ENCODE measurements around the gene BEND7. TPM values are rescaled to one million over a fixed set of nuclear protein-coding genes. Genes with fewer than 3 reads are reported as not detected.
A peak's percentile ranks its signal among the peaks of the same experiment; 100 is the strongest.

Gene BEND7
- total RNA-seq, 2 donors from 2014 or later, result 13.7 to 17.5 TPM

DNA sequence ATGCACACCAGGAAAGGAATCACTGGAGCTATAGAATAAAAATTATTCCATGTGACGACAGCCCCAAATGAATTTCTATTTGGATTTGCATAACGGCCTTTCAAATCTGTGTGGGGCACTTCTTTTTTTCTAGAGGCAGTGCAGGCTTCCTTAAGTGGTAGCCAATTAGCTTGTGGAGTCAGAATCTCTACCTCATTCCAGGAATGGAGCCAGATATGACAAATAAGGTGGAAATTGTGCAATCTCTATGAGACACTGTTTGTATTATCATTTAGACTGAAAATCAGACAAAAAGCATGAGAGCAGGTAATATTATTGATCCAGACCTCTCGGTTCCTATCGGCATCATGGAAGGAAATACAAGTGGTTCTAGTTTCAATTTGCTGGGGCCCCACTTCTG lies 78.7 kb downstream of the BEND7 start:
- DNase-seq (no peak), ATAC-seq (peak; percentile 63)
- peaks cover 0 to 5% of the 10 kb centered on the region in 2 donors for H3K36me3 ChIP-seq (replicated peaks in 1 of 2; ENCODE audit: insufficient read depth in 1 of 2, low read depth in 2 of 2)
- no peaks in the 10 kb centered on the region for H3K4me1 ChIP-seq
- no peak for TF ChIP-seq POLR2A (IDR thresholded peaks at IDR 0.05)
- TF ChIP-seq, protein P1, sequence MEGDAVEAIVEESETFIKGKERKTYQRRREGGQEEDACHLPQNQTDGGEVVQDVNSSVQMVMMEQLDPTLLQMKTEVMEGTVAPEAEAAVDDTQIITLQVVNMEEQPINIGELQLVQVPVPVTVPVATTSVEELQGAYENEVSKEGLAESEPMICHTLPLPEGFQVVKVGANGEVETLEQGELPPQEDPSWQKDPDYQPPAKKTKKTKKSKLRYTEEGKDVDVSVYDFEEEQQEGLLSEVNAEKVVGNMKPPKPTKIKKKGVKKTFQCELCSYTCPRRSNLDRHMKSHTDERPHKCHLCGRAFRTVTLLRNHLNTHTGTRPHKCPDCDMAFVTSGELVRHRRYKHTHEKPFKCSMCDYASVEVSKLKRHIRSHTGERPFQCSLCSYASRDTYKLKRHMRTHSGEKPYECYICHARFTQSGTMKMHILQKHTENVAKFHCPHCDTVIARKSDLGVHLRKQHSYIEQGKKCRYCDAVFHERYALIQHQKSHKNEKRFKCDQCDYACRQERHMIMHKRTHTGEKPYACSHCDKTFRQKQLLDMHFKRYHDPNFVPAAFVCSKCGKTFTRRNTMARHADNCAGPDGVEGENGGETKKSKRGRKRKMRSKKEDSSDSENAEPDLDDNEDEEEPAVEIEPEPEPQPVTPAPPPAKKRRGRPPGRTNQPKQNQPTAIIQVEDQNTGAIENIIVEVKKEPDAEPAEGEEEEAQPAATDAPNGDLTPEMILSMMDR (IDR thresholded peaks at IDR 0.05), result no peak
- intact Hi-C loops (cut with DNase I), result no loop called here
- H3K4me3 ChIP-seq, result no peak overlapping the region
- H3K27me3 ChIP-seq, result no peaks in the 10 kb centered on the region
- 46 to 48% methylated on average over 4 of the region's 4 CpGs for WGBS, 2 donors
- peak overlapping the region in 1 of 4 donors; percentile 45 for H3K27ac ChIP-seq
- no peaks in the 10 kb centered on the region for H3K9me3 ChIP-seq

DNA sequence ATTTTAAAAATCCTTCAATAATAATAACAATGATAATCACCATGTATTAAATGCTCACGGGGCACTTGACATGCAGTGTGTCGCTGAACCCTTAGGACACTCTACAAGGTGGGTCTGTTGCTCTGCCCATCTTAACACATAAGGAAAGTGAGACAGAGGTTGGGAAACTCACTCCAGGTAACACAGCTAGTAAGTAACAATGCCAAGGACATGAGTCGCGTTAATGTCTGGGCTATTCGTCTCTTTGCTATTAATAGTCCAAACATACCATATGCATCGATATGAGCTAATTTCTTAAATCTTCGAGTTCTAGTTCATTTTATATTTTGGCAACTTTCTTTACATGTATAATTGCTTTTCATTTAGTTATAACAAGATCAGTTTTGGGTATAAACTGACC lies 79.5 kb downstream of the BEND7 start:
- 69 to 74% methylated on average over 7 of the region's 7 CpGs for WGBS, 2 donors
- intact Hi-C loops (cut with DNase I), result no loop called here
- no peak for TF ChIP-seq POLR2A (IDR thresholded peaks at IDR 0.05)
- TF ChIP-seq, protein P1 (IDR thresholded peaks at IDR 0.05), result no peak
- Histone ChIP-seq H3K9me3 (no peaks in the 10 kb centered on the region), H3K4me1 (no peaks in the 10 kb centered on the region), H3K27ac (no peak overlapping the region), H3K4me3 (no peak overlapping the region), H3K36me3 (replicated peaks in 1 of 2; ENCODE audit: insufficient read depth in 1 of 2, low read depth in 2 of 2) (peaks cover 0 to 5% of the 10 kb centered on the region in 2 donors), H3K27me3 (no peaks in the 10 kb centered on the region)
- DNase-seq, result no peak
- ATAC-seq, result no peak

DNA sequence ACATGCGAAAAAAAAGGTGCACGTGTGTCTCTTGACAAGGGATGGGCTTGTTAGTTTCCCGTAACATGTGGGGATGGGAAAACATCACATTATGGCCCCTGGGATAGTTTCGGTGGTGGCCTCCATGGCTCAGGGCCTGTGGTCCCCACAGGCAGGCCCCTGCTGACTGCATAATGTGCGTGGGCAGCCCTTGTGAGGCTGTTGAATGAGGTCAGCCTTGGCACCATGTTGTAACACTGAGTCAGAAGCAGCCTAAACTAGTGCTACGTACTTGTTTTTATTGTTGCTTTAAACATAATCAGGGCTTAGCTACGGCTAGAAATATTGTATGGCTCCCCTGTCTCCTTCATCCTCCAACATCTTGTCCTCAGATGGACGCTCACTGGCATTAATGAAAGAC lies 80.6 kb downstream of the BEND7 start:
- Histone ChIP-seq H3K9me3 (no peaks in the 10 kb centered on the region), H3K36me3 (replicated peaks in 1 of 2; ENCODE audit: insufficient read depth in 1 of 2, low read depth in 2 of 2) (peaks cover 0 to 5% of the 10 kb centered on the region in 2 donors), H3K4me3 (no peak overlapping the region), H3K4me1 (no peaks in the 10 kb centered on the region), H3K27me3 (no peaks in the 10 kb centered on the region), H3K27ac (no peak overlapping the region)
- intact Hi-C loops (cut with DNase I), result no loop called here
- DNase-seq, result no peak
- TF ChIP-seq, protein P1 (IDR thresholded peaks at IDR 0.05), result no peak
- TF ChIP-seq POLR2A (IDR thresholded peaks at IDR 0.05), result no peak
- ATAC-seq, result no peak
- 88 to 97% methylated on average over 8 of the region's 8 CpGs for WGBS, 2 donors

DNA sequence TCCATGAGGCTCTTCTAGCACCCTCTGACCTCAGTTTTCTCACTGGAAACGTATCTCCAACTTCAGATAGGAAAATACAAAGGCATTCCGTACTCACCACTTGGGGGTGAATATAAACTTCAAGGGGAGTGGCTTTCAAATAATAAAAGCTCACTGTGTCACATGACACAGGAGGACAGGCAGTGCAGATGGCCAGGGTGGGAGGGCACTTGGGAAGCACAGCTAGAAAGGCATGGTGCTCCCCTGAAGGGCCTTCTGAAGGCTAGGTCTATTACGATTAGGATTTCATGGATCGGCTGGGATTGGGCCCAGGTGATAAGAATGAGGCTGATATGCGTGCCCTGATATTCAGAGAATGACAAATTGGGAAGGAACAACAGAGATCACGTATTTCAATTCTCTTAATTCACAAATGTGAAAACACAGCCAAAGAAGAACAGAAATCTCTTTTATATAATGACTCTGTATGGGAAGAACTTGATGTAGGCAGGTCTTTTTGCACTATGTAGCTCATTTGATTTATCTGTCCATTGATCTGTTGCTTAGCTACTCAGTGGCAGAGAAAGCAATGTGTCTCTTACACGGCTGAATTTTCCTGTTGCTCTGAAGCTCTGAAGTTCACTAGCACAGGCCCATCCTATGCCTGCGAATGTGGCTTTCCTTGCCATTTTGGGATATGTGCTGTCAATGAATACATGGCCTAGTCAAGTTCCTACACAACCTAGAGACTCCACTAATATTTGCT lies 83.0 kb downstream of the BEND7 start:
- no peak overlapping the region for H3K4me3 ChIP-seq
- no peaks in the 10 kb centered on the region for H3K9me3 ChIP-seq
- no peaks in the 10 kb centered on the region for H3K4me1 ChIP-seq
- intact Hi-C loops (cut with DNase I), result no loop called here
- H3K27ac ChIP-seq, result no peak overlapping the region
- TF ChIP-seq, protein P1 (IDR thresholded peaks at IDR 0.05), result no peak
- TF ChIP-seq POLR2A (IDR thresholded peaks at IDR 0.05), result no peak
- no peaks in the 10 kb centered on the region for H3K27me3 ChIP-seq
- WGBS, 2 donors, result 86 to 94% methylated on average over 8 of the region's 8 CpGs
- no peak for DNase-seq
- peaks cover 0 to 5% of the 10 kb centered on the region in 2 donors for H3K36me3 ChIP-seq (replicated peaks in 1 of 2; ENCODE audit: insufficient read depth in 1 of 2, low read depth in 2 of 2)
- no peak for ATAC-seq

DNA sequence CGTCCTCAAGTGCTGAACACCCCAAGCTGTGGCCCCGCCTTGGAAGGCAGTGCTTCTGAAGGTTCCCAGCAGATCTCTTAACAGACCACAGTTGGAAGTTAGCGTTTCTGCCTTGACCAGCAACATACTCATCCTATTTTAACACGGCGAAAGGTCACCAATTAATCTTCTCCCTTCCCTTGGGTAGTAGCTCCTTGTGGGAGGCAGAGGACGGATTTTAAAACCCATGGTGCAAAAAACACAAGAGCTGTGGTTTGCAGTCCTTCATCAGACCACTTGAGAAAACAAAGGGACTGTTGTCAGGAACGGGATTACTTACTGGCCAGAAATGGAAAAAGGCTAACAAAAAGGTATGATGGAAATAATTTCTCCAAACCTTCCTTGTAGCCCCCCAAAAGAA lies 87.3 kb downstream of the BEND7 start:
- ATAC-seq (no peak), DNase-seq (no peak)
- WGBS, 2 donors, result 75 to 79% methylated on average over 7 of the region's 7 CpGs
- TF ChIP-seq POLR2A (IDR thresholded peaks at IDR 0.05), result no peak
- TF ChIP-seq, protein P1 (IDR thresholded peaks at IDR 0.05), result no peak
- Histone ChIP-seq H3K4me3 (no peak overlapping the region), H3K4me1 (peaks cover 11% of the 10 kb centered on the region), H3K36me3 (replicated peaks in 1 of 2; ENCODE audit: insufficient read depth in 1 of 2, low read depth in 2 of 2) (no peaks in the 10 kb centered on the region), H3K9me3 (no peaks in the 10 kb centered on the region), H3K27me3 (peaks cover 0 to 3% of the 10 kb centered on the region in 2 donors), H3K27ac (no peak overlapping the region)
- intact Hi-C loops (cut with DNase I), result loop anchor here (5.0 kb wide), 1 partner anchor 69 kb away; no protein-coding TSS in a partner anchor

Measured in body of pancreas (tissue), 4 donors.